ENCODE data around the gene MPZ.

MPZ gene

GRCh38 chr1:161265305-161265704, 44.5 kb downstream of the MPZ start:
- no peak for TF ChIP-seq GLIS3 (CRISPR knock-in tag; IDR thresholded peaks at IDR 0.05)
- no peak for ATAC-seq

DNA sequence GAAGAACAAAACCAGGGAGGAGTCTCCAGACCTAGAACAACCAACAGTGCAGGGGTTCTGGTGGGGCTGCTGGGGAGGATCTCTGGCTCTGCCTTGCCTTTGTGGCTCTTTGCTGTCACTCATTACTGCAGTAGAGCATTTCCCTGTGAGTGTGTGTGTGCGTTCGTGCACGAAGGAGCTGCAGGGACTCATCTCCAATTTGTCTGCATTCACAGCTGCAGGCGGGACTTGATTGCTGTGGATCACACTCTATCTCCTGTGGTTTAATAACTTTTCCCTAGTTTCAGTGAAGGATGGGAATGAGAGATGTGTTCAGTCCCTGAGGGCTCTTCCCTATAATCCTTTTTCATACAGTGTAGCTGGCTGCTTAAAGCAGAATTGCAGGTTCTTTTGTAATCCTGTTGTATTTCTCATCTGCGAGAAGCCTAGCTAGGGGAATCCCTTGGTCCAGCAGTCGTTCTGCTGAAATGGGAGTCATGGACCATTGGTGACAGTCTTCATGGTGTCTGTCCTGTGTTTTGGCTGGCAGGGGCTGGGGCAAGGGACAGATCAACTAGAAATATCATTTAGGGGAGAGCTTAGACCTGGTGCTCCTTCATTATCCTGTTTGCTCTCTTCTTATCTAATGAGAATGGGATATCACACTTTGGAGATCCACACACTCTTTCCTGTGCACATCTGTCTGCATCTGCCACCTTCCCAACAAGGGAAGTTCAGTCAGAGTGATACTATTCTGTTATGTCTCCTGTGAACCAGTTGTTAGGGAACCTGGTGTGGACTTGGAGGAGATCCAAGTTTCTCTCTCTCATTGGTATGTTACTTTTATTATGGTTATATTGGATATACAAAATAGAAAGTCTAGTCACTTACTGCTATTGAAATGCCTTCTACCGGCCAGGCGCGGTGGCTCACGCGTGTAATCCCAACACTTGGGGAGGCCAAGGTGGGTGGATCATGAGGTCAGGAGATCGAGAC, 48.2 kb downstream of the MPZ start:
- no peak for ATAC-seq
- TF ChIP-seq ISL1 (CRISPR knock-in tag; IDR thresholded peaks at IDR 0.05) (no peak), ZNF8 (CRISPR knock-in tag; IDR thresholded peaks at IDR 0.05) (no peak), TSHZ2 (CRISPR knock-in tag; IDR thresholded peaks at IDR 0.05) (no peak), SNAI2 (CRISPR knock-in tag; IDR thresholded peaks at IDR 0.05) (no peak), BACH2 (CRISPR knock-in tag; IDR thresholded peaks at IDR 0.05; ENCODE audit: borderline replicate concordance) (no peak), RARB (CRISPR knock-in tag; IDR thresholded peaks at IDR 0.05) (no peak), CSRNP3 (CRISPR knock-in tag; IDR thresholded peaks at IDR 0.05) (no peak), PPARA (CRISPR knock-in tag; IDR thresholded peaks at IDR 0.05; ENCODE audit: borderline replicate concordance) (no peak), ZFP3 (CRISPR knock-in tag; IDR thresholded peaks at IDR 0.05) (no peak), TOX (CRISPR knock-in tag; IDR thresholded peaks at IDR 0.05; ENCODE audit: borderline replicate concordance) (no peak), ESRRG (CRISPR knock-in tag; IDR thresholded peaks at IDR 0.05) (no peak)
- TF ChIP-seq, protein P1, sequence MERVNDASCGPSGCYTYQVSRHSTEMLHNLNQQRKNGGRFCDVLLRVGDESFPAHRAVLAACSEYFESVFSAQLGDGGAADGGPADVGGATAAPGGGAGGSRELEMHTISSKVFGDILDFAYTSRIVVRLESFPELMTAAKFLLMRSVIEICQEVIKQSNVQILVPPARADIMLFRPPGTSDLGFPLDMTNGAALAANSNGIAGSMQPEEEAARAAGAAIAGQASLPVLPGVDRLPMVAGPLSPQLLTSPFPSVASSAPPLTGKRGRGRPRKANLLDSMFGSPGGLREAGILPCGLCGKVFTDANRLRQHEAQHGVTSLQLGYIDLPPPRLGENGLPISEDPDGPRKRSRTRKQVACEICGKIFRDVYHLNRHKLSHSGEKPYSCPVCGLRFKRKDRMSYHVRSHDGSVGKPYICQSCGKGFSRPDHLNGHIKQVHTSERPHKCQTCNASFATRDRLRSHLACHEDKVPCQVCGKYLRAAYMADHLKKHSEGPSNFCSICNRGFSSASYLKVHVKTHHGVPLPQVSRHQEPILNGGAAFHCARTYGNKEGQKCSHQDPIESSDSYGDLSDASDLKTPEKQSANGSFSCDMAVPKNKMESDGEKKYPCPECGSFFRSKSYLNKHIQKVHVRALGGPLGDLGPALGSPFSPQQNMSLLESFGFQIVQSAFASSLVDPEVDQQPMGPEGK (CRISPR knock-in tag; IDR thresholded peaks at IDR 0.05; ENCODE audit: borderline replicate concordance) = no peak
- TF ChIP-seq, protein P2, sequence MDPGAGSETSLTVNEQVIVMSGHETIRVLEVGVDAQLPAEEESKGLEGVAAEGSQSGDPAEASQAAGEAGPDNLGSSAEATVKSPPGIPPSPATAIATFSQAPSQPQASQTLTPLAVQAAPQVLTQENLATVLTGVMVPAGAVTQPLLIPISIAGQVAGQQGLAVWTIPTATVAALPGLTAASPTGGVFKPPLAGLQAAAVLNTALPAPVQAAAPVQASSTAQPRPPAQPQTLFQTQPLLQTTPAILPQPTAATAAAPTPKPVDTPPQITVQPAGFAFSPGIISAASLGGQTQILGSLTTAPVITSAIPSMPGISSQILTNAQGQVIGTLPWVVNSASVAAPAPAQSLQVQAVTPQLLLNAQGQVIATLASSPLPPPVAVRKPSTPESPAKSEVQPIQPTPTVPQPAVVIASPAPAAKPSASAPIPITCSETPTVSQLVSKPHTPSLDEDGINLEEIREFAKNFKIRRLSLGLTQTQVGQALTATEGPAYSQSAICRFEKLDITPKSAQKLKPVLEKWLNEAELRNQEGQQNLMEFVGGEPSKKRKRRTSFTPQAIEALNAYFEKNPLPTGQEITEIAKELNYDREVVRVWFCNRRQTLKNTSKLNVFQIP (CRISPR knock-in tag; IDR thresholded peaks at IDR 0.05; ENCODE audit: borderline replicate concordance, low read depth) = no peak

- ATAC-seq = no peak
- TF ChIP-seq CREB5 (CRISPR knock-in tag; IDR thresholded peaks at IDR 0.05; ENCODE audit: low read depth) (no peak), RARB (CRISPR knock-in tag; IDR thresholded peaks at IDR 0.05) (no peak), CSDC2 (CRISPR knock-in tag; IDR thresholded peaks at IDR 0.05) (no peak), ZNF8 (CRISPR knock-in tag; IDR thresholded peaks at IDR 0.05) (no peak), ZNF565 (CRISPR knock-in tag; conservative IDR thresholded peaks at IDR 0.05; ENCODE audit: low read depth) (no peak), ARNTL (CRISPR knock-in tag; IDR thresholded peaks at IDR 0.05; ENCODE audit: borderline replicate concordance, low read depth) (no peak), TSHZ2 (CRISPR knock-in tag; IDR thresholded peaks at IDR 0.05) (no peak), TOX (CRISPR knock-in tag; IDR thresholded peaks at IDR 0.05; ENCODE audit: borderline replicate concordance) (no peak), ISL1 (CRISPR knock-in tag; IDR thresholded peaks at IDR 0.05) (no peak), BACH2 (CRISPR knock-in tag; IDR thresholded peaks at IDR 0.05; ENCODE audit: borderline replicate concordance) (no peak), ZC3H10 (CRISPR knock-in tag; IDR thresholded peaks at IDR 0.05) (no peak), PPARA (CRISPR knock-in tag; IDR thresholded peaks at IDR 0.05; ENCODE audit: borderline replicate concordance) (no peak)
- TF ChIP-seq, protein P2 (CRISPR knock-in tag; IDR thresholded peaks at IDR 0.05; ENCODE audit: borderline replicate concordance, low read depth) = no peak
Observed at GRCh38 chr1:161260376-161261260, 49.1 kb downstream of the MPZ start.

Measured in SK-N-SH treated with all-trans-retinoic acid at 6 μM for 48 hours (cell line).